ENCODE data around the gene FRMPD2. TPM values are rescaled to one million over a fixed set of nuclear protein-coding genes. Genes with fewer than 3 reads are reported as not detected.
"Not testable (repeated sequence)": the region's sequence is repeated elsewhere in the genome, so short reads cannot be mapped to it uniquely, and the experiment has no call there.

The FRMPD2 gene
- total and polyA plus RNA-seq, 7 donors: 0.09 TPM; not detected in 6

GRCh38 chr10:48193556-48193955, 80.9 kb downstream of the FRMPD2 start:
- Histone ChIP-seq H3K9me3 (no peaks in the 10 kb centered on the region), H3K4me1 (no peaks in the 10 kb centered on the region), H3K4me3 (no peak overlapping the region), H3K27me3 (no peaks in the 10 kb centered on the region), H3K27ac (no peak overlapping the region), H3K36me3 (no peaks in the 10 kb centered on the region)
- WGBS, 2 donors: 88 to 95% methylated on average over 2 of the region's 2 CpGs
- TF ChIP-seq POLR2AphosphoS5 (IDR thresholded peaks at IDR 0.05): no peak
- no peak for TF ChIP-seq EP300 (IDR thresholded peaks at IDR 0.05)
- TF ChIP-seq, protein P1, sequence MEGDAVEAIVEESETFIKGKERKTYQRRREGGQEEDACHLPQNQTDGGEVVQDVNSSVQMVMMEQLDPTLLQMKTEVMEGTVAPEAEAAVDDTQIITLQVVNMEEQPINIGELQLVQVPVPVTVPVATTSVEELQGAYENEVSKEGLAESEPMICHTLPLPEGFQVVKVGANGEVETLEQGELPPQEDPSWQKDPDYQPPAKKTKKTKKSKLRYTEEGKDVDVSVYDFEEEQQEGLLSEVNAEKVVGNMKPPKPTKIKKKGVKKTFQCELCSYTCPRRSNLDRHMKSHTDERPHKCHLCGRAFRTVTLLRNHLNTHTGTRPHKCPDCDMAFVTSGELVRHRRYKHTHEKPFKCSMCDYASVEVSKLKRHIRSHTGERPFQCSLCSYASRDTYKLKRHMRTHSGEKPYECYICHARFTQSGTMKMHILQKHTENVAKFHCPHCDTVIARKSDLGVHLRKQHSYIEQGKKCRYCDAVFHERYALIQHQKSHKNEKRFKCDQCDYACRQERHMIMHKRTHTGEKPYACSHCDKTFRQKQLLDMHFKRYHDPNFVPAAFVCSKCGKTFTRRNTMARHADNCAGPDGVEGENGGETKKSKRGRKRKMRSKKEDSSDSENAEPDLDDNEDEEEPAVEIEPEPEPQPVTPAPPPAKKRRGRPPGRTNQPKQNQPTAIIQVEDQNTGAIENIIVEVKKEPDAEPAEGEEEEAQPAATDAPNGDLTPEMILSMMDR (IDR thresholded peaks at IDR 0.05): no peak
- no peak for TF ChIP-seq POLR2A (IDR thresholded peaks at IDR 0.05)
- DNase-seq: no peak
- intact Hi-C loops (cut with DNase I): no loop called here

GRCh38 chr10:48192881-48193450, 81.5 kb downstream of the FRMPD2 start:
- intact Hi-C loops (cut with DNase I): no loop called here
- Histone ChIP-seq H3K36me3 (no peaks in the 10 kb centered on the region), H3K4me1 (no peaks in the 10 kb centered on the region), H3K9me3 (no peaks in the 10 kb centered on the region), H3K27ac (no peak overlapping the region), H3K27me3 (no peaks in the 10 kb centered on the region), H3K4me3 (no peak overlapping the region)
- DNase-seq: no peak
- WGBS, 2 donors: 88 to 90% methylated on average over 9 of the region's 9 CpGs
- TF ChIP-seq POLR2A (IDR thresholded peaks at IDR 0.05) (no peak), EP300 (IDR thresholded peaks at IDR 0.05) (no peak), POLR2AphosphoS5 (IDR thresholded peaks at IDR 0.05) (no peak)
- TF ChIP-seq, protein P1 (IDR thresholded peaks at IDR 0.05): no peak

GRCh38 chr10:48187713-48188485, 86.6 kb downstream of the FRMPD2 start:
- TF ChIP-seq POLR2AphosphoS5 (IDR thresholded peaks at IDR 0.05) (no peak), EP300 (IDR thresholded peaks at IDR 0.05) (no peak), POLR2A (IDR thresholded peaks at IDR 0.05) (no peak)
- TF ChIP-seq, protein P1 (IDR thresholded peaks at IDR 0.05): no peak

GRCh38 chr10:48187126-48187525, 87.4 kb downstream of the FRMPD2 start:
- Histone ChIP-seq H3K4me1 (no peaks in the 10 kb centered on the region), H3K27ac (no peak overlapping the region), H3K9me3 (no peaks in the 10 kb centered on the region), H3K36me3 (no peaks in the 10 kb centered on the region), H3K27me3 (no peaks in the 10 kb centered on the region), H3K4me3 (no peak overlapping the region)
- DNase-seq: no peak
- WGBS, 2 donors: 84 to 88% methylated on average over 7 of the region's 7 CpGs
- no peak for TF ChIP-seq POLR2AphosphoS5 (IDR thresholded peaks at IDR 0.05)
- TF ChIP-seq EP300 (IDR thresholded peaks at IDR 0.05): no peak
- TF ChIP-seq, protein P1 (IDR thresholded peaks at IDR 0.05): no peak
- no peak for TF ChIP-seq POLR2A (IDR thresholded peaks at IDR 0.05)
- intact Hi-C loops (cut with DNase I): no loop called here

More at GRCh38 chr10:48187713-48188485, 86.6 kb downstream of the FRMPD2 start:
- intact Hi-C loops (cut with DNase I): no loop called here
- Histone ChIP-seq H3K4me1 (no peaks in the 10 kb centered on the region), H3K27ac (no peak overlapping the region), H3K36me3 (no peaks in the 10 kb centered on the region), H3K9me3 (no peaks in the 10 kb centered on the region), H3K27me3 (no peaks in the 10 kb centered on the region), H3K4me3 (no peak overlapping the region)
- DNase-seq: no peak
- 69 to 78% methylated on average over 10 of the region's 10 CpGs for WGBS, 2 donors

DNA sequence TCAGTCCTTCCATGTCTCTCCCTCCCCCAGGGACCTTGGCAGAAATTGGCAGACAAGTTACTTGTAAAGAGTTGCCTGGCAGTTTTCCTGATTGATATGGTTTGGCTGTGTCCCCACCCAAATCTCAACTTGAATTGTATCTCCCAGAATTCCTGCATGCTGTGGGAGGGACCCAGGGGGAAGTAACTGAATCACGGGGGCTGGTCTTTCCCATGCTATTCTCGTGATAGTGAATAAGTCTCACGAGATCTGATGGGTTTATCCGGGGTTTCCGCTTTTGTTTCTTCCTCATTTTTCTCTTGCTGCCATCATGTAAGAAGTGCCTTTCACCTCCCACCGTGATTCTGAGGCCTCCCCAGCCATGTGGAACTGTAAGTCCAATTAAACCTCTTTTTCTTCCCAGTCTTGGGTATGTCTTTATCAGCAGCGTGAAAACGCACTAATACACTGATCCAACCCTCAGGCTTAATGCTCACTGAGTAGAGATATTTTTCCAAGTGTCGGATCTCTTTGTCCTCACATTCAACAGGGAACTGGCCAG, 88.2 kb downstream of the FRMPD2 start:
- H3K9me3 ChIP-seq; H3K4me1 ChIP-seq; H3K27me3 ChIP-seq; intact Hi-C loops (cut with DNase I); H3K4me3 ChIP-seq; H3K27ac ChIP-seq; DNase-seq; H3K36me3 ChIP-seq: not testable (repeated sequence)
- 83 to 88% methylated on average over 9 of the region's 9 CpGs for WGBS, 2 donors

Data from sigmoid colon (tissue), 7 donors.